Caco-2 (cell line): Measurements from ENCODE around the gene PCK2. TPM values are rescaled to one million over a fixed set of nuclear protein-coding genes. Genes with fewer than 3 reads are reported as not detected.
"Not testable (repeated sequence)": the region's sequence is repeated elsewhere in the genome, so short reads cannot be mapped to it uniquely, and the experiment has no call there.

Experiments used
- Bru-seq: library from RNA; stranded (reverse); fragments of 400-500 nt; gene quantifications from one replicate; lab custom pipeline; 2021; lab: Mats Ljungman, UMichigan
- BruChase-seq, 2 experiments: library from RNA; stranded (reverse); fragments of 400-500 nt; gene quantifications; one replicate each; lab custom pipeline; 2021; lab: Mats Ljungman, UMichigan
- BruUV-seq: library from RNA; stranded (reverse); fragments of 400-500 nt; replicated peaks from 2 replicates; lab custom pipeline; 2021; lab: Mats Ljungman, UMichigan
- CTCF ChIA-PET: fragments of 300-600 bp; sonication (Branson Sonifier 250); formaldehyde crosslinking; loops from one replicate; lab custom pipeline; 2022; ENCODE audit warnings: antibody characterized with exemption; lab: Charles Lee
- POLR2A ChIA-PET: fragments of 300-600 bp; sonication (Branson Sonifier 250); formaldehyde crosslinking; loops from one replicate; lab custom pipeline; 2022; ENCODE audit warnings: antibody characterized with exemption; lab: Charles Lee
- DNase-seq, 2 experiments: peaks; one replicate each; pipeline versions ENCODE4 v3.0.0 to v3.0.0-alpha.2; 2020 to 2022
- H3K27me3 ChIP-seq: replicated peaks from 2 replicates; pipeline ENCODE4 v1.6.0; 2011; ENCODE audit warnings: low read length; ENCODE audit not compliant: control insufficient read depth, insufficient read depth
- H3K36me3 ChIP-seq: 2 replicates; pipeline ENCODE4 v1.5.1; 2011; ENCODE audit warnings: low read length; ENCODE audit not compliant: control insufficient read depth, insufficient read depth
- H3K4me1 ChIP-seq: fragments of 250-450 bp; sonication (Bioruptor Pico); 2 replicates; pipeline ENCODE4 v1.5.1; 2020; ENCODE audit warnings: mild to moderate bottlenecking
- H3K4me3 ChIP-seq: 2 replicates; pipeline ENCODE4 v1.5.1; 2011; ENCODE audit warnings: low read depth, mild to moderate bottlenecking, control low read depth, low read length
- H3K9me3 ChIP-seq: fragments of 250-450 bp; sonication (Bioruptor Pico); 2 replicates; pipeline ENCODE4 v1.5.1; 2020; ENCODE audit warnings: mild to moderate bottlenecking, moderate library complexity
- H3K27ac Mint-ChIP-seq: one replicate; pipeline ENCODE4 v1.8.0; 2022; ENCODE audit warnings: mixed read lengths; ENCODE audit not compliant: unreplicated experiment
- H3K27me3 Mint-ChIP-seq: one replicate; pipeline ENCODE4 v1.8.0; 2022; ENCODE audit warnings: mixed read lengths; ENCODE audit not compliant: insufficient read depth, unreplicated experiment
- H3K36me3 Mint-ChIP-seq: one replicate; pipeline ENCODE4 v1.8.0; 2022; ENCODE audit warnings: mild to moderate bottlenecking, mixed read lengths; ENCODE audit not compliant: insufficient read depth, unreplicated experiment
- H3K4me1 Mint-ChIP-seq: one replicate; pipeline ENCODE4 v1.8.0; 2022; ENCODE audit warnings: low read depth, mixed read lengths; ENCODE audit not compliant: unreplicated experiment
- H3K4me3 Mint-ChIP-seq: one replicate; pipeline ENCODE4 v1.8.0; 2022; ENCODE audit warnings: mild to moderate bottlenecking, moderate library complexity, mixed read lengths; ENCODE audit not compliant: unreplicated experiment
- H3K9me3 Mint-ChIP-seq: one replicate; pipeline ENCODE4 v1.8.0; 2022; ENCODE audit warnings: mixed read lengths; ENCODE audit not compliant: unreplicated experiment
- CTCF ChIP-seq, 2 experiments: fragments of 200-600 bp in 1 of 2; IDR thresholded peaks; 1 replicate in 1 of 2; 2 replicates in 1 of 2; pipeline versions ENCODE4 v1.5.1 to v1.8.0; 2011 to 2022; ENCODE audit warnings: antibody characterized with exemption in 1 of 2, control low read depth in 1 of 2, inconsistent platforms in 1 of 2, low read depth in 1 of 2, low read length in 1 of 2, mild to moderate bottlenecking in 1 of 2, moderate library complexity in 1 of 2; ENCODE audit not compliant: insufficient read depth in 1 of 2, severe bottlenecking in 1 of 2, unreplicated experiment in 1 of 2
- intact Hi-C: fragments of 100-400 bp; cut with micrococcal nuclease; formaldehyde crosslinking; loops from one replicate; pipeline ENCODE4 v1.10.0; 2022; ENCODE audit not compliant: unreplicated experiment
- long read RNA-seq: library from polyadenylated mRNA; stranded (forward); transcript quantifications from one replicate; pipeline ENCODE4 v2.0.0, GENCODE V29; 2022
- total RNA-seq: library from RNA; stranded (reverse); gene quantifications from 2 replicates; pipeline ENCODE4 v1.2.3, GENCODE V29; 2022

Gene PCK2
- 132 and 146 TPM in 2 replicates for total RNA-seq
- percentile 87 among the genes with signal in this experiment for Bru-seq, nascent RNA
- BruChase-seq, experiment 1, labeled RNA remaining after a 2-hour chase, result percentile 81 among the genes with signal in this experiment
- BruChase-seq, experiment 2, labeled RNA remaining after a 6-hour chase, result percentile 90 among the genes with signal in this experiment
- long read RNA-seq, transcript PCK2-201 (10 exons, 2,357 nt), result major isoform, 132 of 204 reads
- long read RNA-seq, partial matches to known transcripts, result 23 of 204 reads
- long read RNA-seq, other reads (novel, unspliced or antisense), result 46 of 204 reads

GRCh38 chr14:24093901-24094840, at the start of gene PCK2:
TSS of gene PCK2 (plus strand) at chr14:24094311. CDS start at chr14:24094406, 95 bp downstream.
- H3K27ac Mint-ChIP-seq, result peak within 1 kb of the TSS; percentile 99
- no peaks in the 10 kb centered on the region for H3K27me3 Mint-ChIP-seq
- H3K4me3 ChIP-seq, result peak within 1 kb of the TSS; percentile 60
- H3K4me3 Mint-ChIP-seq, result peak within 1 kb of the TSS; percentile 97
- peak; percentile 98 for DNase-seq
- intact Hi-C loops, result loop anchor here (1.0 kb wide), 1 partner anchor 20 kb away; the partner anchor contains the start of genes DCAF11 and NRL
- H3K36me3 Mint-ChIP-seq, result peaks cover 51% of the 10 kb centered on the region
- peaks cover 24% of the 10 kb centered on the region for H3K4me1 Mint-ChIP-seq
- TF ChIP-seq CTCF (IDR thresholded peaks at IDR 0.05; ENCODE audit: insufficient read depth in 1 of 2, low read depth in 1 of 2, low read length in 1 of 2, severe bottlenecking in 1 of 2, unreplicated experiment in 1 of 2), result no peak
- no peaks in the 10 kb centered on the region for H3K27me3 ChIP-seq
- H3K4me1 ChIP-seq, result peaks cover 21% of the 10 kb centered on the region
- POLR2A ChIA-PET, result interaction anchor here (0.6 to 3.2 kb wide), 18 partner anchors 11 to 442 kb away, joined by 3 to 72 read pairs (median 8); partner anchors contain the start of genes CARMIL3, DCAF11, EMC9 and IPO4
- no peaks in the 10 kb centered on the region for H3K9me3 Mint-ChIP-seq
- H3K9me3 ChIP-seq, result no peaks in the 10 kb centered on the region
- H3K36me3 ChIP-seq, result peaks cover 3% of the 10 kb centered on the region
- CTCF ChIA-PET, result interaction anchor here (0.6 to 6.4 kb wide), 13 partner anchors 12 to 1017 kb away, joined by 3 to 129 read pairs (median 8); partner anchors contain the start of genes DCAF11, EMC9, IRF9 and NRL
- BruUV-seq, result TSS peak; percentile 62

GRCh38 chr14:24049002-24049401, 45.1 kb upstream of the PCK2 start:
- H3K4me1 Mint-ChIP-seq, DNase-seq, H3K27me3 ChIP-seq, intact Hi-C loops, H3K9me3 ChIP-seq, H3K36me3 Mint-ChIP-seq, H3K9me3 Mint-ChIP-seq, H3K4me3 ChIP-seq, BruUV-seq, H3K36me3 ChIP-seq, H3K4me1 ChIP-seq, H3K4me3 Mint-ChIP-seq, CTCF ChIA-PET, POLR2A ChIA-PET, H3K27ac Mint-ChIP-seq: not testable (repeated sequence)
- peaks cover 16% of the 10 kb centered on the region for H3K27me3 Mint-ChIP-seq

- H3K9me3 Mint-ChIP-seq, H3K4me3 ChIP-seq, H3K27ac Mint-ChIP-seq, H3K36me3 ChIP-seq, BruUV-seq, CTCF ChIA-PET, intact Hi-C loops, H3K9me3 ChIP-seq, H3K4me1 ChIP-seq, DNase-seq, H3K27me3 ChIP-seq, H3K36me3 Mint-ChIP-seq, H3K4me1 Mint-ChIP-seq: not testable (repeated sequence)
- peak overlapping the region; percentile 74 for H3K4me3 Mint-ChIP-seq
- POLR2A ChIA-PET, result interaction anchor here (1.2 kb wide), 1 partner anchor 64 kb away, joined by 5 read pairs; the partner anchor contains the start of genes DCAF11 and NRL
- peaks cover 15% of the 10 kb centered on the region for H3K27me3 Mint-ChIP-seq
Measured at GRCh38 chr14:24050753-24051152, 43.4 kb upstream of the PCK2 start.
